GM12801 (cell line): ENCODE data around the gene INPP5J.

ENCODE experiments used
- CTCF ChIP-seq: IDR thresholded peaks from one replicate; pipeline ENCODE4 v1.5.1; 2011; ENCODE audit warnings: control low read depth; ENCODE audit not compliant: insufficient read length; ENCODE audit errors: extremely low read depth

Gene INPP5J

GRCh38 chr22:31081963-31082605 lies 40.7 kb upstream of the INPP5J start:
- no peak for TF ChIP-seq CTCF

GRCh38 chr22:31082606-31083376 lies 40.0 kb upstream of the INPP5J start:
- TF ChIP-seq CTCF, result no peak

- no peak for TF ChIP-seq CTCF
Observed at GRCh38 chr22:31083377-31083768, 39.4 kb upstream of the INPP5J start.

- no peak for TF ChIP-seq CTCF
Observed at GRCh38 chr22:31083923-31084810, 38.6 kb upstream of the INPP5J start.

- no peak for TF ChIP-seq CTCF
Observed at GRCh38 chr22:31084811-31085492, 37.8 kb upstream of the INPP5J start.

- no peak for TF ChIP-seq CTCF
Observed at GRCh38 chr22:31085493-31085824, 37.3 kb upstream of the INPP5J start.

- TF ChIP-seq CTCF, result no peak
Observed at GRCh38 chr22:31085928-31086327, 36.8 kb upstream of the INPP5J start.
